ELF-1 (cell line): Measurements from ENCODE around the gene ZNF385A.
A peak's percentile ranks its signal among the peaks of the same experiment; 100 is the strongest.

Source experiments
- DNase-seq: peaks from one replicate; pipeline ENCODE4 v3.0.0-alpha.2; 2016; ENCODE audit warnings: low read depth, low spot score

ZNF385A gene

DNA sequence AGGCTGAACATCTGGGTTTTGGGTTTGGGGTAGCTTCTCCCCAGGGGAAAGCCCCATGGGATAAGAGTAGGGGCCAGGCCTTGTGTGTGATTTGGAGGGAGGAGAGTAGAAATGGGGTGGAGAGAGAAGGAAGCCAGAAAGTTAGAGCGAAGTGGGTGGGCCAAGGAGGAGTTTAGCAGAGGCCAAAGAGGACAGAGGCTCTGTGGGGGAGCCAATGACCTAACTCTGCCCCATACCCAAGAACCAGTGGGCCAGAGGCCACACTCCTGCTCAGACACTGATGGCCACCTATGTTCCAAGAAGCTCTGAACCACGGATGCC lies 9.3 kb downstream of the ZNF385A start:
- DNase-seq, result no peak

DNA sequence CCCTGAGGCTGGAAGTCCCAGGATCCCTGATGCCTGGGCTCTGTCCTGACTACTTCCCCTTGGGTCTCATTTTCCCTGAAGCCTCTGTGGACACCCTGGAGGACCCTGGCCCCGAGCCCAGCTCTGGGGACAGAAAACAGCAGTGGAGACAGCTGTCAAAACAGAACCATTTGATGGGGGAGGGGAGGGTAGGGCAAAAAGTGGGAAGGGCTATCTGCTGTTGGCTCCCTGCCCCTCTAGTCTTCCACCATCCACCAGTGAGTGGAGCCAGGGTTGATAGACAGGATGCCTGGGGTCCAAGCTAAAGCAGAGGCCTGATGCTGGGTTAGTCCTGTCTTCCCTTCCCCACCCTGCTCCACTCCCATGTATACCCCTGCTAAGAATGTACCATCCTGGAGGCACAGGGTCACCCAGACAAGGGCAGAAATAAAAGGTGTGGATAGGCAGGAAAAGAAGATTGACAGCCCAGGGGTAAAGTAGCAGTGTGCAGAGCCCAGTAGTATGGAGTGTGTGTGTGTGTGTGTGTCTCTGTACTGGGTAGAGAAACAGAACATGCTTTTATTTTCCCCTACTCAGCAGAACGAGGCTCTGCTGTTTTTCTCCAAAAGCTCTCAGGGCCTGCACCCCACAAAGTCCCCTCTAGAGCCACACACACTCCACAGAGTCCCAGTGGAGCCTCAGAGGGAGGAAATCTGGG lies 9.8 kb downstream of the ZNF385A start:
- DNase-seq, result no peak

DNA sequence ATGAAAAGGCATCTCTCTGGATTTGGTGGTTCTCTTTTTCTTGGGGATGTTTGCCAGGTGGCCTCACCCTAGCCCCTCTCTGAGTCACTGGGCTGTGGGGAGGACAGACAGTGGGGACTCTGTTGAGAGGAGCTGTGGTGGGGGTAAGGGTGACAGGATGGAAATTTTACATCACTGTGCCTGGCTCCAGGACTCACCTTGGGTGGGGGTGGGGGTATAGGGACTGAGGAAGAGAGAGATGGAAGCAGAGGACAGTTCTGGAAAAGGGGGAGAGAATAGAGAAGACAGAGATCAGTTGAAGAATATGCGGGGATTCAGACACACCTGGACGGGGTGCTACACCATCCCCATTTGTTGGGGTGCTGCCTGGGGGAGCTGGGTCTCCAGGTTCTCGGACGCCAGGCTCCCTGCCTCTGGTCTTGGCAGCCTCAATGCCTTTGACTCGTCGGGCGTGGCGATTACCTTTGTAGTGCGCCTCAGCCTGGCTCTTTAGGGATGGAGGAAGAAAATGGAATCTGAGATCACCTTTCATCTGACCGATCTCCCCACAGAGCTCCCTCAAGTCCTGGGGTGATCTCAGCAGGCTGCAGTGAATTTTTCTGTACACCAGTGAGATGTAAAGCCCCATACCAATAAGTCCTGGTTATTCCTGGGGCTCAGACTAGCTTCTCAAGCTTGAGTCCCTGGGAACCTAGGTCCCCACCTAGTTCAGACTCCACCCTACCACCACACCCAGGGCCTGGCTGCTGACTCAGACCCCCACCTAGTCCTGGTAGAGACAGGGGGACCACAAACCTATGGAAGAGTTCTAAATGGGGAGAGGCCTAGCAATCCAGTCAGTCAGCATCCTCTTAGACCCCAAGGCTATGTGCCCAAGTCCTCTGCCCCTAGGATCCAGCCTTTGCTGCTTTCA lies 10.6 kb downstream of the ZNF385A start:
- DNase-seq, result no peak

DNA sequence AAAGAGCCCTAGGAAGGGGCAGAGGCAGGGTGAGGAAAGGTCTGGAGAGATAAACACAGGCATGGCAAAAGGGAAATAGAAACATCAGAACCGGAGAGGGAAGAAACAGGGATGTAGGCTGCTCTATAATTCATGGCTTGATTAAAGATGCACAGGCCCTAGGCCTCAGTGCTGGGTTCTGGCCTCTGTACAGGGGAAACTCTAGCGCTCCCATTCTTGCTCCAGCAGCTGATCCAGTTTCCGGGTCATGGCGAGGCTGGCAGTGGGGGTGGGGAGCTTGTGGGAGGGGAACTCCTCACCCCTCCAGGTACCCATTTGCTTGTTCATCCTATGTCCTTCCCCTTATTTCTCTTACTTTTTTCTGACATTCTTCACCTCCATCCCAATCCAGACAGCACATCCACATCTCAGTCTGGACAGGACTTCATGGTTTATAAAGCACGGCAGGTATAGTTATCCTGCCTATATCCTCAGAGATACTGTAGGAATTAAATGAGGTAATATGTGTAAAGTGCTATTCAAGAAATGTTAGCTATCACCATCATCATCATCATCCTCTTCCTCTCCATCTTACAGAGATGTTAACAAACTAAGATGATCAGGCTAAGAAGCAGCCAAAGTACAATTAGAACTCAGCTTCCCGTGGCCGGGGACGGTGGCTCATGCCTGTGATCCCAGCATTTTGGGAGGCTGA lies 12.3 kb downstream of the ZNF385A start:
- no peak for DNase-seq

DNA sequence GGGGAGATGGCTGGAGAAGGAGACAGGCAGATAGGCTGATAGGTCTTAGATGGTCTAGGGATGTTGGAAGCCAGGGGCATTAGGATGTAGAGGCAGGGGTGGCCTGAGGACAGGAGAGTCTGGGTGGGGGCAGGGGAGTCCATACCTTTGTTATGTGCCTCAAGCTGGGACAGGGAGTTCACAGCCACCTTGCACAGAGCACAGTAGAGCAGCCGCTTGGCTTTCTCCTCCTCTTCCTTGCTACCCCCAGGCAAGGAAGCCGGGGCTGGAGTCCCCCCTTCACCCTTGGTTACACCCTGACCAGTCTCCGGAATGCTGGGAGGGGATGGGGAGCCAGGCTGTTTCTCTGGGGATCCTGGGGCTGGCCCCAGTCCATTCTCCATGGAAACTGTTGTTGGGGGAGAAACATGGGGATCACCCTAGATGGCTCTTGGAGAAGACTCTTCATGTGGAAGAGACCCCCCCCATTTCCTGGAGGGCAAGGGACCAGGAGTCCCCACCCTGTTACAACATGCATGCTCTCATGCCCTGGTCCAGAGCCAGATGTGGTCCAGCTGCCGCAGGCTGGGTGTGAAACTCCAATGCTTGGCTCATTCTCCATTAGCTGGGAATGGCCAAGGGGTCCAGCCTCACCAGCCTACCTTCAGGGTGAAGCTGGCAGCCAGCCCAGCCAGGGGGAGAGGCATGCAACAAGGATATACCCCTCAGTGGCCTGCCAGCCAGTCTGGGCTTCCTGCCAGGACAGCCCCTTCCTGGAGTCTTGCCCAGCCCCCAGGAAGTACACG lies 13.0 kb downstream of the ZNF385A start:
- DNase-seq, result no peak

DNA sequence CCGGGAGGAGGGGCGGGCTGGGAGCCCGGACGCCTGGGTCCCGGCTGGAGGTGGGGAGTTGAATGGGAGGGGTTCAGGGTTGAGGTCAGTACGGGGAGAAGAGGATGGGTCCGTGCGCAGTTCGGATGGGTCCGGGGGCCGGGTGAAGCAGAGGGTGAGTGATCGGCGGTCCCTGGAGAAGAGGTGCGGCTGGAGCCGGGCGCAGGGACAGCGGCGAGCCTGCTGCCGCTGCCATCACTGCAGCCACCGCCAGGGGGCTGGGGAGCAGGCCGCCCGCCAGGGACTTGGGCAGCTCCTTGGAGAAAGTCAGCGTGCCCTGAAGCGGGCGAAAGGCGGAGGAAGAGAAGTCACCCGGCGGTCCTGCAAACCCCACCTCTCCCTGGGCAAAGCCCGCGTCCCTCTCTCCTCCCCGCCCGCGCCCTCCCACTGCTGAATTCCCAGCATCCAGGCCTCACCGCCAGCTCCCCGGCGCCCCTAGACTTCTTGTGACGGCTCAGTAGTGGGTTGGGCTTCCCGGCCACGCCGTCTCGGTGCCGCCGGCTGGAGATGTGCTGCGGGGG lies 14.3 kb downstream of the ZNF385A start:
- DNase-seq, result peak; percentile 94

DNA sequence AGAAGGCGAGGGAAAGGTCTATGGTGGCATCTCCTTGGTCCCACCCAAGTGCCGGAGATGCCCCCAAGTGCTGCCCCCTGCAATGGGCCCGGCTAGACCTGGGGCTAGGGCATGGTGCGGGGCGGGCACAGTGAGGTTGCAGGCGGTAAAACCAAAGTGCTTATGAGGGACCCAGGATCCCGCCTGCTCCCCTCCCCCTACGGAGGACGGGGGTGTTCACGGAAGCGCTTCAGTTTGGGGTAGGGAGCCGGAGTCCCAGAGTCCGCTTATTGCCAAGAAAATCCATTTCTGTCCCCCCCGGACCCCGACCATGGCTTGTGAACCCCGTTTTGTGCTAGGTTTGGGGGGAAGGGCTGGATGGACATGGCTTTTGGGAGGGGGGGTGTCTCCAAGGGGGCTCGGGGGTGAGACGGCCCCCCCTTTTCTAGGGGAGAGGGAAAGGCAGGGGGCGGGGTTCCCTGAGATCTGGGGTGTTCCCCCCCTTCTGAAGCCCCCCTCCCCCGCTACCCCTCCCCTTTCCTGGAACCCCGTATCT lies 14.9 kb downstream of the ZNF385A start:
- no peak for DNase-seq

DNA sequence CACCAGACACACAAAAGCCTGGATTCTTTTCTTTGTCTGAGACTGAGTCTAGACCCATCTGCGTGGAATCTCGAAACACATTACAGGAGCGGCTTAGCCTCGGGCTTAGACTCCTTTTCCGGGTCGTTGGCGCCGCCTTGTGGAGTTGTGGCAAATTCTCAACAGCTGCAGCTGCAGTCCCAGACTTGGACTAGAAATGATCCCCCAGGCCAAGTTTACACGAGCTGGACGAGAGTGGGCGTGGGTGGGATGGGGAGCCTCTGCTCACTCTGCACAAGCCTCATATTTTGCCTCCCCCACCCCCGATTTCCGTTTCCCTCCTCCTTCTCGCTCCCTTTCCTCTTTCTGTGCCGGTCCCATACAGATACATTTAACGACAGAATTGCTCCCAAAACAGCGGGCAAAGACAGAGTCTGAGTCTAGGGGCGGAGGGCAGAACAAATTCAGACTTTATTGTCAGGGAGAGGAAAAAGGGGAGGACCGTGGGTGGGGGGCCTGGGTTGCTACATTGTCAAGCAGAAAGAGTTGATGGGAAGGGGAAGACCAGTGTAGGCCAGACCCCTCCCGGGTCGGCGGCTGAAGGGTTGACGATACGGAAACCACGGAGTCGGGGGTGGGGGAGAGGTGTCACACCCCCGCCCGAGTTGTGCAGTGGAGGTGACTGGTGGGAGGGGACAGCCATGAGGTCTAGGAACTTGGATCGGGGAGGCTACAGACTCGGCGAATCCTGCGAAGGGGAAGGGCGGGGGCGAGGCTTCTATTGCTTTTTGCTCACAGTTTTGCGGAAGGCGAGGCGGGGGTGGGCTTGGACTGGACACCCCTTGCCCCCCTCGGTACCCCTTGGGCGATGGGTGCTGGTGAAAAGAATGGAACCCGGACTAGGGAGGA lies 15.6 kb downstream of the ZNF385A start:
- DNase-seq, result peak; percentile 85

DNA sequence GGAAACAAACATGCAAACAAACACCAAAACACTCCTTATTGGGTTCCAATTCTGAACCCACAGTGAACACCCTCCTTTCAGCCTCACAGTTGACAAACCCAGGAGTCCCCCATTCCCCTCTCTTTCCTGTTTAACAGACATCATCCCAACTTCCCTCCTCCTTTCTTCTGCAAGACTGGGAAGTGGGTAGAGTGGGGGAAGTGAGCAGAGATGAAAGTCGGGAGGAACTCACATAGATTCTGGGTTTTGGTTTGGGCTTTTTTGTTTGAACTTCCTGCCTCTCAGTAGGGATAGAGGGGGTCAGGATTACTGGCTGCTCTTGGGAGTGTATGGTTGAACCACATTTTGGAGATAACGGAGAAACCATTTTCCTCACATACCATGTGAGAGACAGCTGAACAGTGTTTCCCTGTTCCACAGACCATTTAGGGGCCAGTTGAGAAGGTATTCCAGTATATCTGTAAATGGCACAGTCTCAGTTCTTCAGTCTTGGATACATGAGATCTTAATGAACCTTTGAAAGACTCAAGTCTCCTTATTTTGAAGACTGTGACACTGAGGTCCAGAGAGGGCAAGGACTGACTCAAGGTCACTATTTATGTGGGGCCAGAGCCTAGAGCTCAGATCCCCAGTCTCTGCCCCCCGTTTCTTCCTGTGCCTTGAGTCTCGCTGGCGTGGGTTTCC lies 16.4 kb downstream of the ZNF385A start:
- DNase-seq, result no peak

DNA sequence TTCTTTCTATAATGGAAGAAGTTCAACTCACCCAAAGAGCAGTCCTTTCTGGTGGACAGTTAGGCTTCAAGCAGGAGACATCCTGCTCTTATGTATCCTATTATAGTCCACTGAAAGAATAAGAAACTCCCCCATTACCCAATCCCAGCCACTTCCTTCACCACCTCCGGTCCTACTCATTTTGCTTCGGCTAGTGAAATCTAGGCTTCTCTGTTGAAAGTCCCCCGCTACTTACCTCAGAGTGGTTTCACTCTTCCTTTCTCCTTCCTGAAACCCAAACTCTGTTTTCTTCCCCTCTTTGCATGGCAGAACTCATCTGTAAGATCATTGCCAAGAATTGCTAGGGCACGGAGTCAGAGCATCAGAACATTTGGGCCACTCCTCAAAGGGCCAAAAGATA lies 20.1 kb downstream of the ZNF385A start, which contains the start of gene GPR84:
Gene GPR84, minus strand, starts transcription at position 74 of the 400 bp plus-strand sequence. CDS start 635 bp downstream, outside the sequence.
- no peak for DNase-seq

DNA sequence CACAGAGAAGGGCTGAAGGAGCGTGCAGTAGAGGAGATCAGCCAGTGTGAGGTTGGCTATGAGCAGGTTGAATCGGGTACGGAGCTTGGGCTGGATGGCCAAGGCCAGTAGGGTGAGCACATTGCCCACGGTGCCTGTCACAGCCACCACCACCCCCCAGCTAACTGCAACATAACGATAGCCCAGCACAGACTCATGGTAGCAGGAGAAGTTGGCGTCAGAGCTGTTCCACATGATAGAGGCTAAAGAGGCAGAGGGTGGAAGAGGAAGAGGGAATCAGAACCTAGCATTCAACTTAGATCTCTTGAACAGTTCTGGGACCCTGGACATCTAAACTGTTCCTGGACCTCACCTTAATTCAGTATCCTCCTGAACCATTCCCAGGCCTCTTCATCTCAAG lies 20.9 kb downstream of the ZNF385A start:
- DNase-seq, result no peak

DNA sequence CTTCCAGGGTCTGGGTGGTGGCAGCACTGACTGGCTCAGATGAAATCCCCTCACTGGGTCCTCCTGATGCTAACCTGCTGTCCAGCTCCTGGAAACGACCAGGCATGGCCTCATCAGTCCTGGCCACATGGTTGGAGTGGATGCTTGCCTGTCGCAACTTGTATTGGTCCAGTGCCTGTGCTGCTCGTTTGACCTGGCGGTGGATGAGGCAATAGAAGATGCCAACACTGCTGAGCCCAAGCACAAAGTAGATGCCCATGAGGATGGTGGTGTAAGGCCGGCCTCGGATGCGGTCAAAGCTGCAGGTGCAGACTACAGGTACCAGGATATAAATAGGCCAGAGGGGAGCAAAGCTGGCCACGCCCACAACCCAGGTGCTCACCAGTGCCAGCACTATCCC lies 21.5 kb downstream of the ZNF385A start:
- no peak for DNase-seq

DNA sequence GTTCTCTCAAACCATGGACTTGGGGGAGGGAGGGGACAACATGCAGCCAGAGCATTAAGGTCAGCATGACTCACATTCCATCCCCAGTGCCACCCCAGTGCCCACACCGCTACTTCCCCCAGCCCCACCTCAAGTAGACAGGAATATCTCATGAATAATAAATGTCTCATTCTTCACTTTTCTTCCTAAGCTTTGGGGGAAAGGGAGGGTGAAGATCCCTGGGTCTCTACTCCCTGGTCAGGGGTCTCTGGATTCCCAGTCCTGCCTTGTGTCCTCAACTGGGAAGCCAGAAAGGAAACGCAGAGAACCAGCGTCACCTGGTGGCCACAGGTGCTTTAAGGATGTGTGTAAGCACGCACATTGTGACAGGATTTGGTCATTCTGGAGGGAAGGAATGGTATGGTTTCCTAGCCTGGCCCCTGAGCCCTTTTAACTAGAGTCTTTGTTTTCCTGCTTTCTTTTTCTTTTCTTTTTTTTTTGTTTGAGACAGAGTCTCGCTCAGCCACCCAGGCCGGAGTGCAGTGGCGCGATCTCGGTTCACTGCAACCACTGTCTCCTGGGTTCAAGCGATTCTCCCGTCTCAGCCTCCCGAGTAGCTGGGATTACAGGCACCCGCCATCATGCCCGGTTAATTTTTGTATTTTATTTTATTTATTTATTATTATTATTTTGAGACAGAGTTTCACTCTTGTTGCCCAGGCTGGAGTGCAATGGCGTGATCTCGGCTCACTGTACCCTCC lies 23.6 kb downstream of the ZNF385A start:
- peak; percentile 90 for DNase-seq

DNA sequence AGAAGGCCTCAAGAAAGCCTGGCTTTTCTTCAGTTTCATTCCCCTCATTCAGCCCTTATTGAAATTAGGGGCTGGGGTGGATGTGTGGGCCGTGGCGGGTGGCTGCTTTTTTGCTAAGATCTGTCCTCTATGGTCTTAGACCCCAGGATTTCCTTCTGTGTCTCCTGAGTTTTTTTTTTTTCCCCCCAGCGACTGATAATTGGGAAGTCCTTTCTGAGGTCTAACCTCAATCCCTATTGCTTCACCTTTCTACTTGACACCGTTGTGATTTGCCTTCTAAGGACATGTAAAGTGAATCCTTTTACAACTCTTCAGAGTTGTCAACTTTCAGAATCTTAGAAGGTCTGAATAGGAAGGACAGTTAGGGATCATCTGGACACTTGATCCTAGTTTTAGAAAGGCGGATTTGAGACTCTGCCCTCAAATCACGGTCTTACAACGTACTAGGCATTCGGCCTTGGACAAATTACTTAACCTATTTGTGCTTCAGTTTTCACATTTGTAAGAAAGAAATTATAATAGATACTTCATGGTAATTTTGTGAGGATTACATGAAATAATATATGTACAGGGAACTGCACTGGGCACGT lies 24.7 kb downstream of the ZNF385A start:
- DNase-seq, result no peak

DNA sequence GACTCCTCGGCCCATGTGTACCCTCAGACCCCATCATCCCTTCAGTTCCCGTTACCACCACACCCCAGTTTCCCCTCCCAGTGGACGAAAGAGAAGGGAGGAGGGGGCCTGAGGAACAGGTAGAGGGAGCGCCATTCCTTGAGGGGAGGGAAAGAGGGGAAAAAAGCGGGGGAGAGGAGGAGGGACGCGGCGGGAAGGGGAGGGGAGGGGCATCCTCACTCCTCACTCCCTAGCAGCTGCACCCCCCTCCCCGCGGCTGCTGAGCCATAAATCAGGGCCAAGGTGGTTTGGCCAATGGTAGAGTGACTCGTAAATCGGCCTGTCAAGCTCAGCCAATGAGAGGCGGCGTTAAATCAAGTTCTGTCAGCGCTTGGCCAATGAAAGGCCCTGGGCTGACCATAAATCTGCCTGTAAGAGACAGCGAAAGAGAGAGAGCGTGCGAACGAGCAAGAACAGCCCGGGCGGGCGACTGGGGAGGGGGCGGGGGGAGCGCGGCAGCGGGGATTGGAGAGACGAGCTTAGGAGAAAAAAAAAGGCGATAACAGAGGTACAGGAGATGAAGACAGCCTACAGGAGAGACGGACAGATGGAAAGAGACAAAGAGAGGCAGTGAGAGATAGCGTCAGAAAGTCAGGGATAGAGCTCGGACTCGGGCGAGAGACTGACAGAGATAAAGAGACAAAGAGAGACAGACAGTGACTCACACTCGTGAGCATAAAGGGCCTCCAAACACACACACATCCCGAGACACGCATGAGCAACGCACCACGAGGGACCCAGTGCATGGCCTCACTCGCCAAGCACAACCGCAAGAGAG lies 25.4 kb downstream of the ZNF385A start:
- DNase-seq, result peak; percentile 99

DNA sequence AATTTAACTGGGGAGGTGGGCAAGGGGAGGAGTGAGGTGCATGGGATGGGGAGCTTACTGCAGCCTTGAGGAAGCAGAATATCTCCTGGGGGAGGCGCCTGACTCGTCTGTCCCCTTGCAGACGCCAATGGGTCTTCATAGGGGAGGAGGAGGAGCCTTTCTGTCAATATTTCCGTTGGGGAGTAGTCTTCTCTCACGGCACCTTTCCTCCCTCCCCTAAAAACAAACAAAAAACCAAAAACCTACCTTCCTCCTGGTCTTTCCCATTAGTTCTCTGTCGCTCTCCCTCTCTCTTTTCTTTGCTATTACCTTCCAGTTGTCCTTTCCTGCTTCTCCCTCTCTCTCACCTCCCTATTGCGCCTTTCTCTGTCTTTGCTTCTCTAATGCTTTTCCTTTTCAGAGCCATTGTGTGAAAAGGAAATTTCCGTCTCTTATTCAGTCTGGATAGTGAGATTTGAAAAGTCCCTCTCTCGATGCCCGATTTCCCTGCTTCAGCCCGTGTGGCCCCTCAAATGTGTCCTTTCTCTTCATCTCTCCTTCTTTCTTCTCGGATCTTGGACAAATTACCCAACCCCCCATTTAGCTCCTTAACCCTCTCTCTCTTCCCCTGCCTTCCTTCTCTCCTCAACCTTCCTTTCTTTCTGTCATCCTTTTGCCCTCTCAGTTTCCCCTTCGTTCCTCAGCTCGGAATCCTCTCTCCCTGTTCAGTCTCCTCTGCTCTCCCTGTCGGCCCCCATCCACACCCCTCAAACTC lies 26.2 kb downstream of the ZNF385A start:
- no peak for DNase-seq
